Measurements from ENCODE around the gene GALNT1.

The GALNT1 gene

GRCh38 chr18:35750929-35751328, 169.4 kb downstream of the GALNT1 start:
- TF ChIP-seq POLR2A (IDR thresholded peaks at IDR 0.05; ENCODE audit: extremely low read depth, insufficient read length) (no peak), MYC (IDR thresholded peaks at IDR 0.05; ENCODE audit: low read depth, low read length) (no peak)
- TF ChIP-seq, protein P1, sequence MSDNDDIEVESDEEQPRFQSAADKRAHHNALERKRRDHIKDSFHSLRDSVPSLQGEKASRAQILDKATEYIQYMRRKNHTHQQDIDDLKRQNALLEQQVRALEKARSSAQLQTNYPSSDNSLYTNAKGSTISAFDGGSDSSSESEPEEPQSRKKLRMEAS (IDR thresholded peaks at IDR 0.05; ENCODE audit: low read depth, low read length): no peak
- TF ChIP-seq, protein P2, sequence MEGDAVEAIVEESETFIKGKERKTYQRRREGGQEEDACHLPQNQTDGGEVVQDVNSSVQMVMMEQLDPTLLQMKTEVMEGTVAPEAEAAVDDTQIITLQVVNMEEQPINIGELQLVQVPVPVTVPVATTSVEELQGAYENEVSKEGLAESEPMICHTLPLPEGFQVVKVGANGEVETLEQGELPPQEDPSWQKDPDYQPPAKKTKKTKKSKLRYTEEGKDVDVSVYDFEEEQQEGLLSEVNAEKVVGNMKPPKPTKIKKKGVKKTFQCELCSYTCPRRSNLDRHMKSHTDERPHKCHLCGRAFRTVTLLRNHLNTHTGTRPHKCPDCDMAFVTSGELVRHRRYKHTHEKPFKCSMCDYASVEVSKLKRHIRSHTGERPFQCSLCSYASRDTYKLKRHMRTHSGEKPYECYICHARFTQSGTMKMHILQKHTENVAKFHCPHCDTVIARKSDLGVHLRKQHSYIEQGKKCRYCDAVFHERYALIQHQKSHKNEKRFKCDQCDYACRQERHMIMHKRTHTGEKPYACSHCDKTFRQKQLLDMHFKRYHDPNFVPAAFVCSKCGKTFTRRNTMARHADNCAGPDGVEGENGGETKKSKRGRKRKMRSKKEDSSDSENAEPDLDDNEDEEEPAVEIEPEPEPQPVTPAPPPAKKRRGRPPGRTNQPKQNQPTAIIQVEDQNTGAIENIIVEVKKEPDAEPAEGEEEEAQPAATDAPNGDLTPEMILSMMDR (IDR thresholded peaks at IDR 0.05; ENCODE audit: low read depth, low read length): no peak
- H3K4me3 ChIP-seq (ENCODE audit: low read depth, low read length): no peak overlapping the region
- DNase-seq (ENCODE audit: low read depth): no peak

DNA sequence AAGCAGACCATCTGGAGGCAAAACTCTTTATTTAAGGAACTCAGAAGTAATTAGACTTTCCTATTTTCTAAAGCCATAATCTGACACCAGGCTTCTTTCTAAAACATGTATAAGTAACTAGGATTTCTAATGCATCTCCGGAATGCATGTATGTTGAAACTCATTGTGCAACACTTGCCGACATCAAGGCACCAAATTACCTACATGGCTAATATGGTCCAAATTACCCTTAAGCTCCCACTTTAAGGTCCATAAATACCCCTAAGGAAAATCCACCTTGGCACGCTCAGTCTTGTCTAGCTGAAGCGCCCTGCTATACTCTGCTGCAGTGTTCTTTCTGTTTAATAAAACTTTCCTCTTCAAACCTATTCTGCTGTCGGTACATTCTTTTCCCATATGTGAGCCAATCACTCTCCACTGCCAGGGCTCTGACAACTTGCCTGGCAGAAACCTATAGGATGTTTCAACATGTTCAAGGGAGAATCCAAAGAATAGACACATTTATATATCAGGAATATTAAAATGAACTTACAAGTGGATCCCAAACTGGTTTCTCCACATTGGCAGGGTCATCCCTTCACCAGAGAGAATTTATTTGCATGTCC, 171.9 kb downstream of the GALNT1 start:
- no peak for DNase-seq (ENCODE audit: low read depth)

DNA sequence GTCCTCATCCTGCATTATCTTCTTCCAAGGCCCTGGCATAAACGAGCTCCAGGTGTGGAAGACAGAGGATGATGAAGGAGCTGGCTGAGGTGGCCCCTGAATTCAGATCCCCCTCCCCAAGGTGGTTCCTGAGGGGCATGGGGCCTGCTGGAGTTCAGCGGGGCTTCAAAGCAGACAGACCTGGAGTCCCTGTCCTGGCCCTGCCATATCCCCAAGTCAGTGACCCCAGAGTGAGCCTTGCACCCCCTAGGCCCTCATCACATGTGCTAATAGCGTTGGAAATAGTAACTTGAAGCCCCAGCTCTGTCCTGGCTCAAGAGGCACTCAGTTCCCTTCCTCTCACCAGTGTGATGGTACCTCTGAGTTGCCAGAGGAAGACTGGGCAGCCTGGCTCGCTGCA, 172.9 kb downstream of the GALNT1 start:
- no peak overlapping the region for H3K4me3 ChIP-seq (ENCODE audit: low read depth, low read length)
- TF ChIP-seq, protein P1 (IDR thresholded peaks at IDR 0.05; ENCODE audit: low read depth, low read length): no peak
- no peak for TF ChIP-seq POLR2A (IDR thresholded peaks at IDR 0.05; ENCODE audit: extremely low read depth, insufficient read length)
- TF ChIP-seq, protein P2 (IDR thresholded peaks at IDR 0.05; ENCODE audit: low read depth, low read length): no peak
- no peak for TF ChIP-seq MYC (IDR thresholded peaks at IDR 0.05; ENCODE audit: low read depth, low read length)
- no peak for DNase-seq (ENCODE audit: low read depth)

More for the DNA sequence above, 171.9 kb downstream of the GALNT1 start:
- TF ChIP-seq, protein P1 (IDR thresholded peaks at IDR 0.05; ENCODE audit: low read depth, low read length): no peak
- TF ChIP-seq POLR2A (IDR thresholded peaks at IDR 0.05; ENCODE audit: extremely low read depth, insufficient read length) (no peak), MYC (IDR thresholded peaks at IDR 0.05; ENCODE audit: low read depth, low read length) (no peak)
- TF ChIP-seq, protein P2 (IDR thresholded peaks at IDR 0.05; ENCODE audit: low read depth, low read length): no peak
- no peak overlapping the region for H3K4me3 ChIP-seq (ENCODE audit: low read depth, low read length)

DNA sequence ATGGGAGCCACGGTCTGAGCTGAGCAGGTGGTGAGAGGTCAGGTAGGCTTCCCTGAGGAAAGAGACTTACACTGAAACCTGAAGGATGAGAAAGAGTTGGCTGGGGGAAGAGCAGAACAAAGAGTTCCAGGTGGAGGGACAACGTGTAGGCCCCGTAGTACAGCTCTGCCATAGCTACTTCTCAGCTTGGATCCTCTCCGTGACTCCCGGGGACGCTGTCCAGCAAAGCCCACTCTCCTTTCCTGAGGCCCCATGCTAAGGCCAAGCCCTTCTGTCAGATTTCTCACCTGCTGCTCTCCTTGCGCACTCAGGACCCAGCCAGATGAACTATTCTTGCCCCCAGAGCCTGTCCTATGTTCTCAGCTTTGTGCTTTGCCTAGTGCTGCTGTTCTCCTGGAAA, 173.8 kb downstream of the GALNT1 start:
- no peak for TF ChIP-seq POLR2A (IDR thresholded peaks at IDR 0.05; ENCODE audit: extremely low read depth, insufficient read length)
- H3K4me3 ChIP-seq (ENCODE audit: low read depth, low read length): no peak overlapping the region
- DNase-seq (ENCODE audit: low read depth): no peak

DNA sequence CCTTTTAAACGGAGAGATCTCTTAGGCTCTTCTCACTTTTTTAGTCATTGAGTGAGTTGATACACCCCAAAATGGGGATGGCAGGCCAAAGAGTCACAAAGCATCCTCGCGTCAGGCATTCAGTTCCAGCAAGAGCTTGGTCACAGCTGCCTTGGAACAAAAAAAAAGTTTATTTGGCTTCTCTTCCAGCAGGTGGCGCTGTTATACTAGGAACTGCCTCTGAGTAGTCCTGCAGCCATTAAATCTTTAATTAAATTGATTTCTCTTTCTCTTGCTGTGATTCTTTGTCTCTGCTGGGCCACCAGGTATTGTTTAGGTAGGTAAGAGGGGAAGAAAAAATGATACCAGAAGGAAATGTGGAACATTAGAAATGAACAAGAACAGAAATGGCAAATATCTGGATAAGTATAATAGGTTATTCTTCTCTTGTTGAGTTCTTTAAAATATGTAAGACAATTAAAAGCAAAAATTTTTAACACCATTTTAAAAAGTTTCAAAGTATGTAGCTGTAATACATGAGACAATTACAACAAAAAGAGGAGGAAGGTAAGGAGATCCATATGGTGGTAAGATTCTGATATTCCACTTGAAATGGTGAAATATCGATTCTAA, 175.1 kb downstream of the GALNT1 start:
- peak; percentile 61 for DNase-seq (ENCODE audit: low read depth)
- H3K4me3 ChIP-seq (ENCODE audit: low read depth, low read length): no peak overlapping the region
- TF ChIP-seq MYC (IDR thresholded peaks at IDR 0.05; ENCODE audit: low read depth, low read length) (no peak), POLR2A (IDR thresholded peaks at IDR 0.05; ENCODE audit: extremely low read depth, insufficient read length) (no peak)
- TF ChIP-seq, protein P1 (IDR thresholded peaks at IDR 0.05; ENCODE audit: low read depth, low read length): no peak
- TF ChIP-seq, protein P2 (IDR thresholded peaks at IDR 0.05; ENCODE audit: low read depth, low read length): peak; percentile 36
